K562 (cell line): Measurements from ENCODE around the gene HTR4. TPM values are rescaled to one million over a fixed set of nuclear protein-coding genes. Genes with fewer than 3 reads are reported as not detected.

ENCODE experiments used
- ATF3 ChIP-seq, 2 experiments: fragments of 450-650 bp in 1 of 2; sonication (generic) in 1 of 2; formaldehyde crosslinking in 1 of 2; IDR thresholded peaks in 1 of 2; conservative IDR thresholded peaks in 1 of 2; 2 replicates each; pipeline versions ENCODE4 v1.6.1 to v1.8.1; 2016 to 2023; ENCODE audit warnings: mild to moderate bottlenecking in 2 of 2, moderate library complexity in 2 of 2, inconsistent platforms in 1 of 2, missing genetic modification reagents in 1 of 2
- CLOCK ChIP-seq: fragments of 250-450 bp; sonication (Bioruptor Pico); IDR thresholded peaks from 2 replicates; pipeline ENCODE4 v1.4.0; 2020; ENCODE audit warnings: mild to moderate bottlenecking, moderate library complexity, borderline replicate concordance
- CREB3 ChIP-seq: fragments of 450-650 bp; conservative IDR thresholded peaks from 2 replicates; pipeline ENCODE4 v1.6.1; 2016; ENCODE audit warnings: missing genetic modification characterization, low read depth, mild to moderate bottlenecking, missing compliant biosample characterization, moderate library complexity
- FOXA1 ChIP-seq: fragments of 450-650 bp; IDR thresholded peaks from 2 replicates; pipeline ENCODE4 v1.6.1; 2016; ENCODE audit warnings: mild to moderate bottlenecking, borderline replicate concordance
- FOXJ3 ChIP-seq: sonication (generic); formaldehyde crosslinking; IDR thresholded peaks from 2 replicates; pipeline ENCODE4 v1.4.0; 2020; ENCODE audit warnings: mild to moderate bottlenecking, missing genetic modification reagents
- FOXO4 ChIP-seq: fragments of 450-650 bp; formaldehyde crosslinking; IDR thresholded peaks from 2 replicates; pipeline ENCODE4 v1.4.0; 2020; ENCODE audit warnings: mild to moderate bottlenecking, moderate library complexity
- GABPA ChIP-seq: fragments of 200-800 bp; sonication (Bioruptor generic); conservative IDR thresholded peaks from 2 replicates; pipeline ENCODE4 v1.6.1; 2016; ENCODE audit warnings: low read depth, missing genetic modification characterization, missing compliant biosample characterization
- IRF2 ChIP-seq: sonication (generic); formaldehyde crosslinking; IDR thresholded peaks from 2 replicates; pipeline ENCODE4 v1.8.1; 2022; ENCODE audit warnings: mild to moderate bottlenecking, missing genetic modification reagents
- JUN ChIP-seq, 2 experiments: sonication (generic) in 1 of 2; formaldehyde crosslinking in 1 of 2; IDR thresholded peaks; 2 replicates each; pipeline versions ENCODE4 v1.6.1 to v1.8.0; 2012 to 2022; ENCODE audit warnings: borderline replicate concordance in 2 of 2, mild to moderate bottlenecking in 2 of 2, improper control_type of control experiment in 1 of 2, low read depth in 1 of 2, low read length in 1 of 2, missing genetic modification reagents in 1 of 2
- LARP7 ChIP-seq: fragments of 450-650 bp; IDR thresholded peaks from 2 replicates; pipeline ENCODE4 v1.6.1; 2016
- LCOR ChIP-seq: sonication (generic); formaldehyde crosslinking; IDR thresholded peaks from 2 replicates; pipeline ENCODE4 v1.8.0; 2022; ENCODE audit warnings: mild to moderate bottlenecking, missing genetic modification reagents
- MTA2 ChIP-seq: fragments of 450-650 bp; IDR thresholded peaks from 2 replicates; pipeline ENCODE4 v1.6.1; 2016; ENCODE audit warnings: low read depth
- NFATC3 ChIP-seq: fragments of 450-650 bp; IDR thresholded peaks from 2 replicates; pipeline ENCODE4 v1.6.1; 2017; ENCODE audit warnings: mild to moderate bottlenecking
- SAFB ChIP-seq: fragments of 200-400 bp; formaldehyde crosslinking; IDR thresholded peaks from 2 replicates; pipeline ENCODE4 v1.6.1; 2017; ENCODE audit warnings: low read depth, low read length, borderline replicate concordance
- SIRT6 ChIP-seq: IDR thresholded peaks from one replicate; pipeline ENCODE4 v1.6.1; 2012; ENCODE audit warnings: low read depth, mild to moderate bottlenecking, control low read depth, inconsistent platforms, low read length, moderate library complexity
- SMARCA4 ChIP-seq: fragments of 450-650 bp; IDR thresholded peaks from 2 replicates; pipeline ENCODE4 v1.6.1; 2016
- STAT5B ChIP-seq: fragments of 250-450 bp; sonication (Bioruptor Pico); IDR thresholded peaks from 2 replicates; pipeline ENCODE4 v1.8.0; 2021; ENCODE audit warnings: mild to moderate bottlenecking, inconsistent platforms
- ZKSCAN3 ChIP-seq: fragments of 250-450 bp; sonication (Bioruptor Pico); IDR thresholded peaks from 2 replicates; pipeline ENCODE4 v1.4.0; 2020
- ZNF143 ChIP-seq: sonication (generic); formaldehyde crosslinking; IDR thresholded peaks from 2 replicates; pipeline ENCODE4 v1.9.0; 2022; ENCODE audit warnings: mild to moderate bottlenecking, missing genetic modification reagents
- ZNF408 ChIP-seq: fragments of 250-450 bp; sonication (Bioruptor Pico); IDR thresholded peaks from 2 replicates; pipeline ENCODE4 v1.4.0; 2020; ENCODE audit warnings: low read depth, mild to moderate bottlenecking, moderate library complexity
- ZNF511 ChIP-seq: sonication (generic); formaldehyde crosslinking; IDR thresholded peaks from 2 replicates; pipeline ENCODE4 v1.8.0; 2022; ENCODE audit warnings: mild to moderate bottlenecking, missing genetic modification reagents
- polyA plus RNA-seq, 8 experiments: library from polyadenylated mRNA; depleted of rRNA in 4 of 8; stranded (reverse) in 5 of 8; unstranded in 3 of 8; fragments of >200 nt; fragmentation: Nextera tagmentation in 2 of 8; fragmentation: Illumina TruSeq in 1 of 8; extraction: Ambion mirVana in 2 of 8; extraction: Trizol in 1 of 8; gene quantifications; 2 replicates each; pipeline versions ENCODE4 v1.2.1 to v1.2.3, GENCODE V29; 2011 to 2014; ENCODE audit warnings: inconsistent platforms in 1 of 8, missing spikeins in 1 of 8
- total RNA-seq, 7 experiments: library from RNA; depleted of rRNA in 6 of 7; stranded (reverse); fragments of >200 nt in 6 of 7; fragmentation: Illumina TruSeq in 2 of 7; extraction: Trizol in 2 of 7; gene quantifications; 2 replicates each; pipeline versions ENCODE4 v1.2.1 to v1.2.3, GENCODE V29; 2011 to 2021; ENCODE audit warnings: low replicate concordance in 1 of 7
- TF ChIP-seq, protein P1 (sequence below), 2 experiments: fragments of 450-650 bp in 1 of 2; sonication (generic) in 1 of 2; formaldehyde crosslinking; conservative IDR thresholded peaks; 2 replicates each; pipeline versions ENCODE4 v1.4.0 to v1.8.1; 2020 to 2022; ENCODE audit warnings: mild to moderate bottlenecking in 1 of 2, missing genetic modification reagents in 1 of 2

Gene HTR4
- total and polyA plus RNA-seq, 9 of the 15 experiments (the other 6 are each of a cell fraction or from before 2014, with no cell fraction given): 0.13 TPM; not detected in 8

DNA sequence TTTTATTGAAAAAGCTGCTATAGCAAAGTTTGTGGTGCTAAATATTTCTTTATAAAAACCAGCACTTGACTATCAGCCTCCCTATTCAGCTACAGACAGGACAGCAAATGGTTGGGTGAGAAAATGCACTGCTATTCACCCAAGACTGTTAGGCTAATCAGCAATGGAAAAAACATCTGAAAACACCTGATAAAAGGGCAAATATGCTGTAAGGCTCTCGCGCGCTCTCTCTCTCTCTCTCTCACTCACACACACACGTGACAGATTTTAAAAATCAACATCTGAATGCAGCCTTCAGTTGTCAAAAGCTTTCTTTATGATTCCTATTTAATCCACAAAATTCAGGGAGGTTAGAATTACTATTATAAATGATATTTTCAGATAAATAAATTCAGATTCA is 80.2 kb downstream of the HTR4 start (continued):
- TF ChIP-seq CLOCK (CRISPR knock-in tag) (no peak), NFATC3 (no peak), IRF2 (CRISPR knock-in tag) (no peak), FOXA1 (no peak), SIRT6 (no peak), ZKSCAN3 (no peak), CREB3 (tag) (no peak), FOXJ3 (CRISPR knock-in tag) (no peak), SAFB (no peak), FOXO4 (CRISPR knock-in tag) (no peak), JUN (IDR thresholded peaks at IDR 0.05; ENCODE audit: borderline replicate concordance, low read depth, low read length) (no peak), JUN (CRISPR knock-in tag; IDR thresholded peaks at IDR 0.05; ENCODE audit: borderline replicate concordance) (no peak), ATF3 (IDR thresholded peaks at IDR 0.05) (no peak), ATF3 (CRISPR knock-in tag; conservative IDR thresholded peaks at IDR 0.05) (no peak), SMARCA4 (peak; percentile 79), GABPA (tag) (no peak), LARP7 (no peak), STAT5B (no peak), ZNF511 (no peak), LCOR (no peak), ZNF143 (CRISPR knock-in tag) (no peak), ZNF408 (CRISPR knock-in tag) (no peak), MTA2 (peak; percentile 56; the same call in 1 of the 2 replicates)
- TF ChIP-seq, protein P1, sequence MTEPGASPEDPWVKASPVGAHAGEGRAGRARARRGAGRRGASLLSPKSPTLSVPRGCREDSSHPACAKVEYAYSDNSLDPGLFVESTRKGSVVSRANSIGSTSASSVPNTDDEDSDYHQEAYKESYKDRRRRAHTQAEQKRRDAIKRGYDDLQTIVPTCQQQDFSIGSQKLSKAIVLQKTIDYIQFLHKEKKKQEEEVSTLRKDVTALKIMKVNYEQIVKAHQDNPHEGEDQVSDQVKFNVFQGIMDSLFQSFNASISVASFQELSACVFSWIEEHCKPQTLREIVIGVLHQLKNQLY (CRISPR knock-in tag; conservative IDR thresholded peaks at IDR 0.05): no peak
